Esophagus muscularis mucosa (tissue), 4 donors: ENCODE measurements around the gene ADAMTS2. TPM values are rescaled to one million over a fixed set of nuclear protein-coding genes. Genes with fewer than 3 reads are reported as not detected.

Experiments
- DNase-seq: peaks from one replicate; pipeline ENCODE4 v3.0.0-alpha.2; 2017; ENCODE audit errors: extremely low spot score
- H3K27ac ChIP-seq, 4 donors: fragments of 200-600 bp; sonication (generic); replicated peaks in 1 of 4; 1 replicate in 3 of 4; 2 replicates in 1 of 4; pipeline ENCODE4 v1.5.1; 2016 to 2019; ENCODE audit warnings: mild to moderate bottlenecking in 1 of 4
- H3K27me3 ChIP-seq, 4 donors: fragments of 200-600 bp; sonication (generic); one replicate each; pipeline versions ENCODE4 v1.5.1 to v1.6.0; 2016 to 2019
- H3K36me3 ChIP-seq, 4 donors: fragments of 200-600 bp; sonication (generic); one replicate each; pipeline ENCODE4 v1.5.1; 2016 to 2019
- H3K4me1 ChIP-seq, 4 donors: fragments of 200-600 bp; sonication (generic); one replicate each; pipeline ENCODE4 v1.5.1; 2016 to 2019
- H3K4me3 ChIP-seq, 4 donors: fragments of 200-600 bp; sonication (generic); 1 replicate in 2 of 4; 2 replicates in 2 of 4; pipeline ENCODE4 v1.5.1; 2016 to 2019; ENCODE audit warnings: mild to moderate bottlenecking in 4 of 4, moderate library complexity in 1 of 4
- H3K9me3 ChIP-seq, 4 donors: fragments of 200-600 bp; sonication (generic); 1 replicate in 3 of 4; 2 replicates in 1 of 4; pipeline ENCODE4 v1.5.1; 2016 to 2019
- CTCF ChIP-seq, 3 experiments: fragments of 200-600 bp in 2 of 3; fragments of 450-650 bp in 1 of 3; sonication (generic) in 2 of 3; IDR thresholded peaks; one replicate each; pipeline ENCODE4 v1.5.1; 2017 to 2019; ENCODE audit warnings: antibody characterized with exemption in 3 of 3, mild to moderate bottlenecking in 2 of 3, moderate library complexity in 1 of 3
- EP300 ChIP-seq: sonication (generic); formaldehyde crosslinking; IDR thresholded peaks from one replicate; pipeline ENCODE4 v1.6.1; 2017; ENCODE audit warnings: antibody characterized with exemption
- POLR2A ChIP-seq: fragments of 450-650 bp; IDR thresholded peaks from one replicate; pipeline ENCODE4 v1.6.1; 2017; ENCODE audit warnings: antibody characterized with exemption, moderate library complexity, mild to moderate bottlenecking, low read depth
- POLR2AphosphoS5 ChIP-seq, 2 donors: sonication (generic); formaldehyde crosslinking; IDR thresholded peaks; one replicate each; pipeline ENCODE4 v1.6.1; 2017; ENCODE audit warnings: antibody characterized with exemption in 2 of 2
- WGBS: methylation state at CpG from one replicate; pipeline ENCODE4 v1.1.5; 2018; 5-methylcytosine and 5-hydroxymethylcytosine counted together
- intact Hi-C: fragments of 100-400 bp; cut with DNase I; formaldehyde crosslinking; loops from one replicate; pipeline ENCODE4 v1.15.1; 2023
- total RNA-seq, 4 donors: library from RNA; depleted of rRNA; stranded (reverse); fragments of >200 nt; gene quantifications; one replicate each; pipeline versions ENCODE4 v1.1.0 to v1.2.1, GENCODE V29; 2016

The ADAMTS2 gene
- total RNA-seq, 4 donors from 2014 or later = 17.8 to 31.8 (median 21.4) TPM

- 81% methylated on average over 5 of the region's 5 CpGs for WGBS
- H3K27ac ChIP-seq = no peak overlapping the region
- intact Hi-C loops = no loop called here
- H3K4me3 ChIP-seq = no peak overlapping the region
- H3K36me3 ChIP-seq = no peaks in the 10 kb centered on the region
- H3K27me3 ChIP-seq = no peaks in the 10 kb centered on the region
- H3K9me3 ChIP-seq = no peaks in the 10 kb centered on the region
- peaks cover 0 to 8% (median 4%) of the 10 kb centered on the region in 4 donors for H3K4me1 ChIP-seq
- TF ChIP-seq POLR2AphosphoS5 (IDR thresholded peaks at IDR 0.05) = no peak
- TF ChIP-seq EP300 = no peak
- TF ChIP-seq POLR2A = no peak
- DNase-seq = no peak
Observed at GRCh38 chr5:179253730-179254129, 91.5 kb downstream of the ADAMTS2 start.

- Histone ChIP-seq H3K36me3 (no peaks in the 10 kb centered on the region), H3K27me3 (no peaks in the 10 kb centered on the region), H3K9me3 (peaks cover 0 to under 1% (median 0%) of the 10 kb centered on the region in 4 donors), H3K4me1 (no peaks in the 10 kb centered on the region), H3K4me3 (no peak overlapping the region), H3K27ac (no peak overlapping the region)
- TF ChIP-seq EP300 (no peak), POLR2A (no peak), CTCF (IDR thresholded peaks at IDR 0.05) (no peak), POLR2AphosphoS5 (IDR thresholded peaks at IDR 0.05) (no peak)
- 88% methylated on average over 8 of the region's 8 CpGs for WGBS
- DNase-seq = no peak
- intact Hi-C loops = no loop called here
Observed at GRCh38 chr5:179251276-179251969, 93.8 kb downstream of the ADAMTS2 start.

GRCh38 chr5:179250561-179251225 lies 94.6 kb downstream of the ADAMTS2 start:
- whole genome bisulfite sequencing = 94% methylated on average over 12 of the region's 13 CpGs
- no peak for DNase-seq
- intact Hi-C loops = no loop called here
- H3K9me3 ChIP-seq = peaks cover 0 to 3% (median 0%) of the 10 kb centered on the region in 4 donors
- no peak overlapping the region for H3K4me3 ChIP-seq
- H3K4me1 ChIP-seq = no peaks in the 10 kb centered on the region
- no peak overlapping the region for H3K27ac ChIP-seq
- H3K27me3 ChIP-seq = no peaks in the 10 kb centered on the region
- no peaks in the 10 kb centered on the region for H3K36me3 ChIP-seq
- TF ChIP-seq POLR2AphosphoS5 (IDR thresholded peaks at IDR 0.05) (no peak), CTCF (IDR thresholded peaks at IDR 0.05) (no peak)

- TF ChIP-seq POLR2AphosphoS5 (IDR thresholded peaks at IDR 0.05) (no peak), CTCF (IDR thresholded peaks at IDR 0.05) (no peak), POLR2A (no peak), EP300 (no peak)
- WGBS = 96% methylated on average over 2 of the region's 2 CpGs
- no peak overlapping the region for H3K27ac ChIP-seq
Observed at GRCh38 chr5:179246227-179246626, 99.0 kb downstream of the ADAMTS2 start.

GRCh38 chr5:179245031-179245430 lies 100.2 kb downstream of the ADAMTS2 start:
- intact Hi-C loops = no loop called here
- WGBS = 85% methylated on average over 4 of the region's 4 CpGs

More at GRCh38 chr5:179246227-179246626, 99.0 kb downstream of the ADAMTS2 start:
- Histone ChIP-seq H3K27me3 (no peaks in the 10 kb centered on the region), H3K4me3 (no peak overlapping the region), H3K4me1 (peaks cover 0 to 16% (median 12%) of the 10 kb centered on the region in 4 donors), H3K9me3 (peaks cover 0 to 3% (median 0%) of the 10 kb centered on the region in 4 donors), H3K36me3 (no peaks in the 10 kb centered on the region)
- DNase-seq = no peak
- intact Hi-C loops = no loop called here

More at GRCh38 chr5:179245031-179245430, 100.2 kb downstream of the ADAMTS2 start:
- peaks cover 0 to 3% (median 0%) of the 10 kb centered on the region in 4 donors for H3K9me3 ChIP-seq
- no peak overlapping the region for H3K4me3 ChIP-seq
- H3K4me1 ChIP-seq = peaks cover 0 to 24% (median 14%) of the 10 kb centered on the region in 4 donors
- TF ChIP-seq POLR2AphosphoS5 (IDR thresholded peaks at IDR 0.05) = no peak
- TF ChIP-seq CTCF (IDR thresholded peaks at IDR 0.05) = no peak
- TF ChIP-seq EP300 = no peak
- TF ChIP-seq POLR2A = no peak
- H3K27me3 ChIP-seq = no peaks in the 10 kb centered on the region
- H3K36me3 ChIP-seq = no peaks in the 10 kb centered on the region
- DNase-seq = no peak
- H3K27ac ChIP-seq = no peak overlapping the region
